Activated CD8-positive, alpha-beta T cell treated with anti-CD3 and anti-CD28 coated beads, Interleukin-2, amount 10 ng/mL, durations not matched to agents 7 days and 5 days (primary cell): ENCODE results near the gene NUP42. TPM values are rescaled to one million over a fixed set of nuclear protein-coding genes. Genes with fewer than 3 reads are reported as not detected.

Experiments used
- ATAC-seq: fragments of 150-1000 bp; cut with Tn5 transposase; one replicate; pipeline ENCODE4 v1.10.0; 2021; ENCODE audit warnings: moderate library complexity
- CTCF ChIA-PET: fragments of 350-600 bp; sonication (Branson Sonifier 250); formaldehyde crosslinking; loops from one replicate; lab custom pipeline; 2021; ENCODE audit warnings: antibody characterized with exemption; lab: Charles Lee
- POLR2A ChIA-PET: fragments of 350-600 bp; sonication (Branson Sonifier 250); formaldehyde crosslinking; loops from one replicate; lab custom pipeline; 2021; ENCODE audit warnings: antibody characterized with exemption; lab: Charles Lee
- DNase-seq: peaks from one replicate; pipeline ENCODE4 v3.0.0-alpha.2; 2020
- H3K27ac Mint-ChIP-seq: one replicate; pipeline ENCODE4 v1.8.0; 2021; ENCODE audit warnings: mild to moderate bottlenecking, mixed read lengths
- H3K27me3 Mint-ChIP-seq: one replicate; pipeline ENCODE4 v1.8.0; 2021; ENCODE audit warnings: low read depth, mixed read lengths
- H3K36me3 Mint-ChIP-seq: one replicate; pipeline ENCODE4 v1.8.0; 2021; ENCODE audit warnings: low read depth, mixed read lengths
- H3K4me1 Mint-ChIP-seq: one replicate; pipeline ENCODE4 v1.8.0; 2021; ENCODE audit warnings: low read depth, mixed read lengths
- H3K4me3 Mint-ChIP-seq: one replicate; pipeline ENCODE4 v1.8.0; 2021; ENCODE audit warnings: mild to moderate bottlenecking, mixed read lengths
- H3K9me3 Mint-ChIP-seq: one replicate; pipeline ENCODE4 v1.8.0; 2022; ENCODE audit warnings: mixed read lengths; ENCODE audit not compliant: insufficient read depth
- total RNA-seq, 2 experiments: library from RNA; stranded (reverse); gene quantifications; one replicate each; pipeline ENCODE4 v1.2.3, GENCODE V29; 2021

The NUP42 gene
- total RNA-seq, 2 experiments from 2014 or later, result 38.2 to 39.7 TPM

GRCh38 chr7:23238983-23239652 lies 57.3 kb downstream of the NUP42 start:
- CTCF ChIA-PET, result no interaction called here
- Mint-ChIP-seq H3K27me3 (peaks cover 8% of the 10 kb centered on the region), H3K9me3 (no peaks in the 10 kb centered on the region), H3K36me3 (no peaks in the 10 kb centered on the region), H3K4me3 (no peak overlapping the region), H3K27ac (no peak overlapping the region), H3K4me1 (no peaks in the 10 kb centered on the region)
- ATAC-seq (no peak), DNase-seq (no peak)
- POLR2A ChIA-PET, result no interaction called here

- Mint-ChIP-seq H3K27ac (no peak overlapping the region), H3K27me3 (peaks cover 10% of the 10 kb centered on the region), H3K36me3 (no peaks in the 10 kb centered on the region), H3K4me1 (no peaks in the 10 kb centered on the region), H3K9me3 (no peaks in the 10 kb centered on the region), H3K4me3 (no peak overlapping the region)
- no peak for DNase-seq
- CTCF ChIA-PET, result no interaction called here
- ATAC-seq, result no peak
- POLR2A ChIA-PET, result interaction anchor here (0.7 kb wide), 1 partner anchor 77 kb away, joined by 3 read pairs; no protein-coding TSS in a partner anchor
These were observed 57.9 kb downstream of the NUP42 start for GRCh38 chr7:23239698-23240097.

GRCh38 chr7:23242321-23242720 lies 60.5 kb downstream of the NUP42 start:
- POLR2A ChIA-PET, result no interaction called here
- Mint-ChIP-seq H3K9me3 (no peaks in the 10 kb centered on the region), H3K27ac (no peak overlapping the region), H3K27me3 (peaks cover 25% of the 10 kb centered on the region), H3K36me3 (no peaks in the 10 kb centered on the region), H3K4me1 (no peaks in the 10 kb centered on the region), H3K4me3 (no peak overlapping the region)
- CTCF ChIA-PET, result interaction anchor here (1.6 kb wide), 1 partner anchor 156 kb away, joined by 4 read pairs; no protein-coding TSS in a partner anchor
- no peak for ATAC-seq
- no peak for DNase-seq

DNA sequence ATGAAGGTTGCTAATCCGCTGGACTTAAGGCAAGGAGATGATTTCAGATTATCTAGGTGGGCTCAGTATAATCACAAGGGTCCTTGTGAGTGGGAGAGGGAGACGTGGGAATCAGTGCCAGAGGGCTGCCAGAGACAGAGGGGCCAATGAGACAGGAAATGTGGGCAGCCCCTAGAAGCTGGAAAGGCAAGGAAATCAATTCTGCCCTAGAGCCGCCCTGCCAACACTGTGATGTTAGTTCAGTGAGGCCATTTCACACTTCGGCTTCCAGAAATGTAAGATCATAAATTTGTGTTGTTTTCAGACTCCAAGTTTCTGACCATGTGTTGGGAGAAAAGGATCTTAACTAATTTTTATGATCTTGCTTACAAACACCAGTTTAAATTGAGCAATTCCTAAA lies 61.1 kb downstream of the NUP42 start:
- ATAC-seq (no peak), DNase-seq (no peak)
- H3K27ac Mint-ChIP-seq, result no peak overlapping the region
- H3K4me1 Mint-ChIP-seq, result peaks cover under 1% of the 10 kb centered on the region
- no peaks in the 10 kb centered on the region for H3K36me3 Mint-ChIP-seq
- POLR2A ChIA-PET, result no interaction called here
- H3K9me3 Mint-ChIP-seq, result no peaks in the 10 kb centered on the region
- peaks cover 30% of the 10 kb centered on the region for H3K27me3 Mint-ChIP-seq
- no peak overlapping the region for H3K4me3 Mint-ChIP-seq
- CTCF ChIA-PET, result interaction anchor here (1.6 kb wide), 1 partner anchor 157 kb away, joined by 4 read pairs; no protein-coding TSS in a partner anchor

- ATAC-seq (no peak), DNase-seq (no peak)
- H3K36me3 Mint-ChIP-seq, result no peaks in the 10 kb centered on the region
- ChIA-PET POLR2A (no interaction called here), CTCF (interaction anchor here (0.8 to 1.4 kb wide), 2 partner anchors 26 to 28 kb away, joined by 3 to 4 read pairs; no protein-coding TSS in a partner anchor)
- H3K9me3 Mint-ChIP-seq, result no peaks in the 10 kb centered on the region
- H3K4me1 Mint-ChIP-seq, result peaks cover 3% of the 10 kb centered on the region
- H3K27me3 Mint-ChIP-seq, result peaks cover 55% of the 10 kb centered on the region
- no peak within 1 kb of the TSS for H3K4me3 Mint-ChIP-seq
- no peak within 1 kb of the TSS for H3K27ac Mint-ChIP-seq
These were observed 64.7 kb downstream of the NUP42 start, which contains the start of gene GPNMB for GRCh38 chr7:23246555-23246954. TSS of gene GPNMB (plus strand) at chr7:23246775. CDS start at chr7:23246858, 83 bp downstream.

GRCh38 chr7:23247046-23247602 lies 65.3 kb downstream of the NUP42 start:
- POLR2A ChIA-PET, result no interaction called here
- Mint-ChIP-seq H3K27me3 (peaks cover 60% of the 10 kb centered on the region), H3K4me1 (peaks cover 3% of the 10 kb centered on the region), H3K4me3 (no peak overlapping the region), H3K9me3 (no peaks in the 10 kb centered on the region), H3K27ac (no peak overlapping the region), H3K36me3 (no peaks in the 10 kb centered on the region)
- CTCF ChIA-PET, result interaction anchor here (0.8 to 1.4 kb wide), 2 partner anchors 26 to 27 kb away, joined by 3 to 4 read pairs; no protein-coding TSS in a partner anchor
- ATAC-seq (no peak), DNase-seq (no peak)

- no peak for DNase-seq
These were observed 65.9 kb downstream of the NUP42 start for GRCh38 chr7:23247603-23248335.

DNA sequence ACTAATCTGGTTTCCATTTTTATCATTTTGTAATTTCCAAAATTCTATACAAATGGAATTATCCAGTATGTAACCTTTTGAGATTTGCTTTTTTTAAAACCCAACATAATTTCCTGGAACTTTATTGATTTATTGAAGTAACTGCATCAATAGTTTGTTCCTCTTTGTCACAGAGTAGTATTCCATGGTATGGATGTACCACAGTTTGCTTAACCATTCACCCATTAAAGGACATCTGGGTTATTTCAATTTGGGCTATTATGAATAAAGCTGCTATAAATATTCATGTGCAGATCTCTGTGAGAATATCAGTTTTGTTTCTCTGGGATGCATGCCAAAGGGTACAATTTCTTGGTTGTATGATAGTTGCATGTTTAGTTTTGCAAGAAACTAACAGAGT lies 67.6 kb downstream of the NUP42 start:
- no peak for ATAC-seq
- H3K36me3 Mint-ChIP-seq, result no peaks in the 10 kb centered on the region
- H3K4me3 Mint-ChIP-seq, result no peak overlapping the region
- DNase-seq, result no peak
- POLR2A ChIA-PET, result no interaction called here
- no peaks in the 10 kb centered on the region for H3K9me3 Mint-ChIP-seq
- peaks cover 3% of the 10 kb centered on the region for H3K4me1 Mint-ChIP-seq
- peaks cover 66% of the 10 kb centered on the region for H3K27me3 Mint-ChIP-seq
- CTCF ChIA-PET, result no interaction called here
- no peak overlapping the region for H3K27ac Mint-ChIP-seq

More at GRCh38 chr7:23247603-23248335, 65.9 kb downstream of the NUP42 start:
- ChIA-PET CTCF (interaction anchor here (1.4 kb wide), 1 partner anchor 25 kb away, joined by 4 read pairs; no protein-coding TSS in a partner anchor), POLR2A (no interaction called here)
- Mint-ChIP-seq H3K9me3 (no peaks in the 10 kb centered on the region), H3K27me3 (peaks cover 62% of the 10 kb centered on the region), H3K36me3 (no peaks in the 10 kb centered on the region), H3K4me1 (peaks cover 3% of the 10 kb centered on the region), H3K27ac (no peak overlapping the region), H3K4me3 (no peak overlapping the region)
- no peak for ATAC-seq

Other genes starting within 250 kb of the NUP42 start
- gene HYCC1, start 167.9 kb upstream of the NUP42 start, total RNA-seq, result 10 to 100 TPM; 74.2 to 79.6 TPM
- 10 to 100 TPM; 20.3 to 23.0 TPM for gene KLHL7, start 76.3 kb upstream of the NUP42 start, total RNA-seq
- under 1 TPM; 0.21 to 0.29 TPM for gene GPNMB, start 64.7 kb downstream of the NUP42 start, total RNA-seq
- gene MALSU1, start 117.3 kb downstream of the NUP42 start, total RNA-seq, result 10 to 100 TPM; 53.3 to 55.0 TPM